Measurements from ENCODE around the gene MRPS7. TPM values are rescaled to one million over a fixed set of nuclear protein-coding genes. Genes with fewer than 3 reads are reported as not detected.

MRPS7 gene
- total RNA-seq, 1 experiment from 2014 or later = 93.7 TPM

- Histone ChIP-seq H4K20me1 (ENCODE audit: control insufficient read depth, insufficient read depth, insufficient read length) (no peaks in the 10 kb centered on the region), H2AFZ (ENCODE audit: low read length) (no peak overlapping the region), H3K18ac (ENCODE audit: insufficient read length, low read depth, low read length) (no peak overlapping the region), H2AK5ac (ENCODE audit: insufficient read length, low read length) (no peak overlapping the region), H3K27me3 (ENCODE audit: insufficient read depth, low read length) (no peaks in the 10 kb centered on the region), H3T11ph (ENCODE audit: low read length) (no peak overlapping the region), H2BK20ac (ENCODE audit: low read depth, low read length, poor library complexity, severe bottlenecking) (no peak overlapping the region), H3K79me1 (ENCODE audit: insufficient read depth, low read depth, low read length, poor library complexity, severe bottlenecking) (no peaks in the 10 kb centered on the region), H2BK120ac (ENCODE audit: low read depth, low read length, poor library complexity, severe bottlenecking) (no peak overlapping the region), H3K14ac (ENCODE audit: insufficient read depth, low read length) (no peak overlapping the region), H3K27ac (ENCODE audit: insufficient read length, low read depth, low read length) (no peak overlapping the region), H2BK5ac (ENCODE audit: insufficient read length, low read length) (no peak overlapping the region), H3K4me1 (ENCODE audit: insufficient read depth, low read length) (0 out of 2 replicates have a peak, but pooled peaks cover 2% of the 10 kb centered on the region), H4K8ac (replicated peaks; ENCODE audit: insufficient read length, low read depth, low read length) (no peak overlapping the region), H2BK12ac (ENCODE audit: insufficient read length, low read depth, low read length) (no peak overlapping the region), H3K4ac (ENCODE audit: low read depth, low read length) (no peak overlapping the region), H3K23ac (ENCODE audit: insufficient read length, low read depth, low read length) (no peak overlapping the region), H2BK15ac (ENCODE audit: low read depth, low read length) (no peak overlapping the region), H3K9ac (ENCODE audit: extremely low read depth, insufficient read length, low read length) (no peak overlapping the region), H3K23me2 (ENCODE audit: insufficient read length, low read depth, low read length, poor library complexity, severe bottlenecking) (peaks cover 22% of the 10 kb centered on the region), H3K56ac (ENCODE audit: insufficient read length, low read depth, low read length) (no peak overlapping the region), H4K91ac (ENCODE audit: insufficient read length, low read depth, low read length) (no peak overlapping the region), H3K9me3 (ENCODE audit: control insufficient read depth, low read depth, low read length) (no peaks in the 10 kb centered on the region), H3K4me2 (ENCODE audit: insufficient read depth, insufficient read length, low read length) (no peak overlapping the region), H4K5ac (ENCODE audit: insufficient read length, low read depth, low read length) (no peak overlapping the region), H3K79me2 (ENCODE audit: insufficient read depth, low read length) (no peaks in the 10 kb centered on the region)
- Mint-ChIP-seq H3K4me3 (peak overlapping the region; percentile 72 to 83; a peak in 4 of 5 replicates), H3K9me3 (no peaks in the 10 kb centered on the region), H3K4me1 (peaks cover 13 to 16% of the 10 kb centered on the region in 2 experiments), H3K27me3 (ENCODE audit: low read depth) (no peaks in the 10 kb centered on the region; the same call in 1 of the 2 replicates), H3K27ac (no peak overlapping the region), H3K36me3 (ENCODE audit: insufficient read depth in 1 of 3, low read depth in 3 of 3) (peaks cover 0 to 25% (median 23%) of the 10 kb centered on the region in 3 experiments; a peak in 6 of 7 replicates)
- no CpG with 5 or more reads among the region's 3 CpGs for WGBS (ENCODE audit: extremely low coverage, insufficient read length, low lambda C conversion rate)
- no peak for DNase-seq
- no peak for TF ChIP-seq CTCF (conservative IDR thresholded peaks at IDR 0.05)
Measured at GRCh38 chr17:75272848-75273184, 11.1 kb downstream of the MRPS7 start.
